Testis (tissue), 2 donors: ENCODE results near the gene MAGED2.

Experiments used
- POLR2A ChIP-seq: fragments of 450-650 bp; IDR thresholded peaks from one replicate; pipeline ENCODE4 v1.6.1; 2017; ENCODE audit warnings: antibody characterized with exemption, mild to moderate bottlenecking, moderate library complexity
- TF ChIP-seq, protein P1 (sequence below), 3 experiments: fragments of 450-650 bp in 2 of 3; fragments of 200-600 bp in 1 of 3; sonication (generic) in 1 of 3; IDR thresholded peaks; one replicate each; pipeline ENCODE4 v1.5.1; 2016 to 2019; ENCODE audit warnings: antibody characterized with exemption in 3 of 3, mild to moderate bottlenecking in 2 of 3, moderate library complexity in 1 of 3

DNA sequence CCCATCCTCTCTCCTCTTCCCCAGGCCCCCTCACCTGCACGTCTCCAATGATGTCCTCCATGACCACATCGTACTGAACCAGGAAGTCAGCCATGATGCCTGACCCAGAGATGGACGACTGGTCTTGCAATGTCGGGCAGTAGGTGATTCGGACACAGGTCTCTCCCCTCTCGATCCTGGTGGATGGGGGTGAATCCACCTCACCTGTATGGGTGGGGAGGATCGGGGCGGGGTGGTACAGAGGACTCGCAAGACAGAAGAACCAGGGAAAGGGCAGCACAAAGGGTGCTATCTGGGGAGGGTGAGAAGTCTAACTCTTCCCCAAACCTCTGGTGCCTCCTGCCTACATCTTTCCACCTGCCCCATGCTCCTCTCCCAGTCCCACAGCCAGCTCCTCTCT, 19.1 kb upstream of the MAGED2 start:
- TF ChIP-seq, protein P1, sequence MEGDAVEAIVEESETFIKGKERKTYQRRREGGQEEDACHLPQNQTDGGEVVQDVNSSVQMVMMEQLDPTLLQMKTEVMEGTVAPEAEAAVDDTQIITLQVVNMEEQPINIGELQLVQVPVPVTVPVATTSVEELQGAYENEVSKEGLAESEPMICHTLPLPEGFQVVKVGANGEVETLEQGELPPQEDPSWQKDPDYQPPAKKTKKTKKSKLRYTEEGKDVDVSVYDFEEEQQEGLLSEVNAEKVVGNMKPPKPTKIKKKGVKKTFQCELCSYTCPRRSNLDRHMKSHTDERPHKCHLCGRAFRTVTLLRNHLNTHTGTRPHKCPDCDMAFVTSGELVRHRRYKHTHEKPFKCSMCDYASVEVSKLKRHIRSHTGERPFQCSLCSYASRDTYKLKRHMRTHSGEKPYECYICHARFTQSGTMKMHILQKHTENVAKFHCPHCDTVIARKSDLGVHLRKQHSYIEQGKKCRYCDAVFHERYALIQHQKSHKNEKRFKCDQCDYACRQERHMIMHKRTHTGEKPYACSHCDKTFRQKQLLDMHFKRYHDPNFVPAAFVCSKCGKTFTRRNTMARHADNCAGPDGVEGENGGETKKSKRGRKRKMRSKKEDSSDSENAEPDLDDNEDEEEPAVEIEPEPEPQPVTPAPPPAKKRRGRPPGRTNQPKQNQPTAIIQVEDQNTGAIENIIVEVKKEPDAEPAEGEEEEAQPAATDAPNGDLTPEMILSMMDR (IDR thresholded peaks at IDR 0.05) = no peak
- TF ChIP-seq POLR2A = no peak
